Medulla oblongata (tissue), 1 donor: ENCODE measurements around the gene PHYH.
A peak's percentile ranks its signal among the peaks of the same experiment; 100 is the strongest.
"Not testable (repeated sequence)": the region's sequence is repeated elsewhere in the genome, so short reads cannot be mapped to it uniquely, and the experiment has no call there.

Source experiments
- DNase-seq: peaks from one replicate; pipeline ENCODE4 v3.0.0-alpha.2; 2015; ENCODE audit errors: extremely low spot score

PHYH gene

GRCh38 chr10:13299437-13300287, at the start of gene PHYH:
PHYH (minus strand) TSS chr10:13300064; CDS start chr10:13300042, 22 bp downstream.
- peak; percentile 95 for DNase-seq

- DNase-seq: peak; percentile 60
These were observed 48.6 kb upstream of the PHYH start, which contains the start of gene SEPHS1 for GRCh38 chr10:13348216-13349017. SEPHS1 (minus strand) TSS chr10:13348293; CDS start chr10:13344950, 3,343 bp downstream.

GRCh38 chr10:13347500-13348156, 47.8 kb upstream of the PHYH start:
- peak; percentile 81 for DNase-seq

- DNase-seq: peak; percentile 39
These were observed 47.2 kb upstream of the PHYH start for GRCh38 chr10:13347043-13347499.

GRCh38 chr10:13346283-13347042, 46.6 kb upstream of the PHYH start:
- DNase-seq: peak; percentile 51

GRCh38 chr10:13340626-13341376, 40.9 kb upstream of the PHYH start:
- DNase-seq: no peak

GRCh38 chr10:13340068-13340467, 40.2 kb upstream of the PHYH start:
- no peak for DNase-seq

- DNase-seq: no peak
These were observed 38.7 kb upstream of the PHYH start for GRCh38 chr10:13338390-13339110.

GRCh38 chr10:13337827-13338196, 37.9 kb upstream of the PHYH start:
- DNase-seq: no peak

GRCh38 chr10:13337128-13337826, 37.4 kb upstream of the PHYH start:
- DNase-seq: no peak

GRCh38 chr10:13335881-13336280, 36.0 kb upstream of the PHYH start:
- no peak for DNase-seq

GRCh38 chr10:13334556-13334955, 34.7 kb upstream of the PHYH start:
- no peak for DNase-seq

- no peak for DNase-seq
These were observed 31.8 kb upstream of the PHYH start for GRCh38 chr10:13331646-13332045.

GRCh38 chr10:13330980-13331379, 31.1 kb upstream of the PHYH start:
- DNase-seq: not testable (repeated sequence)

GRCh38 chr10:13329565-13329964, 29.7 kb upstream of the PHYH start:
- no peak for DNase-seq

GRCh38 chr10:13328613-13329012, 28.7 kb upstream of the PHYH start:
- no peak for DNase-seq

- no peak for DNase-seq
These were observed 28.3 kb upstream of the PHYH start for GRCh38 chr10:13328126-13328525.

GRCh38 chr10:13327534-13327933, 27.7 kb upstream of the PHYH start:
- DNase-seq: no peak

- DNase-seq: no peak
These were observed 22.8 kb upstream of the PHYH start for GRCh38 chr10:13322615-13323148.
